Subcutaneous abdominal adipose tissue (tissue), 5 donors: ENCODE results near the gene FASN.

Experiments
- H3K27ac ChIP-seq: one replicate; pipeline ENCODE4 v1.7.0; 2013; ENCODE audit warnings: low read depth, mild to moderate bottlenecking, inconsistent platforms, low read length, moderate library complexity
- H3K27me3 ChIP-seq, 5 donors: one replicate each; pipeline ENCODE4 v1.7.0; 2013; ENCODE audit warnings: low read length in 5 of 5, inconsistent platforms in 1 of 5; ENCODE audit not compliant: control insufficient read depth in 5 of 5, insufficient read depth in 4 of 5
- H3K36me3 ChIP-seq, 5 donors: one replicate each; pipeline ENCODE4 v1.7.0; 2013; ENCODE audit warnings: low read length in 5 of 5; ENCODE audit not compliant: control insufficient read depth in 5 of 5, insufficient read depth in 5 of 5
- H3K4me1 ChIP-seq, 5 donors: one replicate each; pipeline ENCODE4 v1.7.0; 2013; ENCODE audit warnings: low read length in 5 of 5, mild to moderate bottlenecking in 3 of 5, moderate library complexity in 1 of 5; ENCODE audit not compliant: control insufficient read depth in 5 of 5, insufficient read depth in 5 of 5
- H3K4me3 ChIP-seq, 5 donors: one replicate each; pipeline ENCODE4 v1.7.0; 2013; ENCODE audit warnings: low read length in 5 of 5, low read depth in 1 of 5
- H3K9ac ChIP-seq, 5 donors: one replicate each; pipeline ENCODE4 v1.7.0; 2013; ENCODE audit warnings: low read length in 5 of 5, mild to moderate bottlenecking in 4 of 5, moderate library complexity in 3 of 5
- H3K9me3 ChIP-seq, 5 donors: one replicate each; pipeline ENCODE4 v1.7.0; 2013; ENCODE audit warnings: low read length in 5 of 5; ENCODE audit not compliant: control insufficient read depth in 5 of 5
- donor health status: healthy.
- donor health status: healthy.
- donor health status: healthy.
- donor health status: healthy.
- donor health status: healthy.

FASN gene

GRCh38 chr17:82051776-82052637, 46.0 kb downstream of the FASN start, which contains the start of the genes GPS1 and RFNG:
TSS of gene GPS1 (plus strand) at chr17:82051898. CDS start at chr17:82051932, 34 bp downstream.
TSS of gene RFNG (minus strand) at chr17:82051811. CDS start at chr17:82051766, 45 bp downstream.
- H3K36me3 ChIP-seq: peaks cover 0 to 66% (median 57%) of the 10 kb centered on the region in 5 donors
- H3K9me3 ChIP-seq: no peaks in the 10 kb centered on the region
- H3K9ac ChIP-seq: peak within 1 kb of the TSS; percentile 68 to 92 (median 82)
- H3K4me3 ChIP-seq: peak within 1 kb of the TSS; percentile 67 to 83 (median 79)
- peaks cover 4 to 39% (median 33%) of the 10 kb centered on the region in 5 donors for H3K4me1 ChIP-seq
- H3K27me3 ChIP-seq: no peaks in the 10 kb centered on the region
- no peak within 1 kb of the TSS for H3K27ac ChIP-seq

- peaks cover 0 to 60% (median 48%) of the 10 kb centered on the region in 5 donors for H3K36me3 ChIP-seq
- H3K9ac ChIP-seq: peak overlapping the region in 4 of 5 donors; percentile 54 to 88 (median 78)
- no peaks in the 10 kb centered on the region for H3K9me3 ChIP-seq
- peaks cover 4 to 43% (median 33%) of the 10 kb centered on the region in 5 donors for H3K4me1 ChIP-seq
- no peaks in the 10 kb centered on the region for H3K27me3 ChIP-seq
- no peak overlapping the region for H3K27ac ChIP-seq
- H3K4me3 ChIP-seq: peak overlapping the region in 4 of 5 donors; percentile 70 to 83 (median 80)
These were observed 47.0 kb downstream of the FASN start for GRCh38 chr17:82050761-82051641.

GRCh38 chr17:82050152-82050760, 47.8 kb downstream of the FASN start:
- Histone ChIP-seq H3K9ac (peak overlapping the region in 2 of 5 donors; percentile 83 to 88), H3K27ac (no peak overlapping the region), H3K4me1 (peaks cover 4 to 42% (median 33%) of the 10 kb centered on the region in 5 donors)

GRCh38 chr17:82049521-82049971, 48.5 kb downstream of the FASN start:
- peaks cover 4 to 41% (median 30%) of the 10 kb centered on the region in 5 donors for H3K4me1 ChIP-seq
- H3K4me3 ChIP-seq: no peak overlapping the region
- H3K9ac ChIP-seq: no peak overlapping the region
- H3K27ac ChIP-seq: no peak overlapping the region
- H3K9me3 ChIP-seq: no peaks in the 10 kb centered on the region
- peaks cover 0 to 47% (median 35%) of the 10 kb centered on the region in 5 donors for H3K36me3 ChIP-seq
- H3K27me3 ChIP-seq: no peaks in the 10 kb centered on the region

More at GRCh38 chr17:82050152-82050760, 47.8 kb downstream of the FASN start:
- Histone ChIP-seq H3K27me3 (no peaks in the 10 kb centered on the region), H3K4me3 (peak overlapping the region in 4 of 5 donors; percentile 70 to 83 (median 80)), H3K36me3 (peaks cover 0 to 54% (median 42%) of the 10 kb centered on the region in 5 donors), H3K9me3 (no peaks in the 10 kb centered on the region)

- Histone ChIP-seq H3K27ac (no peak overlapping the region), H3K9ac (no peak overlapping the region), H3K9me3 (no peaks in the 10 kb centered on the region), H3K4me3 (no peak overlapping the region), H3K36me3 (peaks cover 0 to 42% (median 30%) of the 10 kb centered on the region in 5 donors), H3K4me1 (peaks cover 4 to 39% (median 30%) of the 10 kb centered on the region in 5 donors), H3K27me3 (no peaks in the 10 kb centered on the region)
These were observed 48.9 kb downstream of the FASN start for GRCh38 chr17:82049106-82049505.

GRCh38 chr17:82048571-82048971, 49.5 kb downstream of the FASN start:
- H3K27ac ChIP-seq: no peak overlapping the region
- no peaks in the 10 kb centered on the region for H3K27me3 ChIP-seq
- H3K36me3 ChIP-seq: peaks cover 0 to 37% (median 25%) of the 10 kb centered on the region in 5 donors
- H3K9ac ChIP-seq: no peak overlapping the region
- no peak overlapping the region for H3K4me3 ChIP-seq
- H3K4me1 ChIP-seq: peaks cover 4 to 34% (median 28%) of the 10 kb centered on the region in 5 donors
- no peaks in the 10 kb centered on the region for H3K9me3 ChIP-seq

GRCh38 chr17:82047914-82048570, 50.0 kb downstream of the FASN start:
- no peaks in the 10 kb centered on the region for H3K9me3 ChIP-seq
- no peak overlapping the region for H3K9ac ChIP-seq
- H3K27ac ChIP-seq: no peak overlapping the region
- peaks cover 4 to 29% (median 23%) of the 10 kb centered on the region in 5 donors for H3K4me1 ChIP-seq
- H3K27me3 ChIP-seq: no peaks in the 10 kb centered on the region
- H3K4me3 ChIP-seq: no peak overlapping the region
- peaks cover 0 to 37% (median 25%) of the 10 kb centered on the region in 5 donors for H3K36me3 ChIP-seq

GRCh38 chr17:82047379-82047778, 50.7 kb downstream of the FASN start:
- Histone ChIP-seq H3K4me1 (peaks cover 1 to 22% (median 16%) of the 10 kb centered on the region in 5 donors), H3K27me3 (no peaks in the 10 kb centered on the region), H3K4me3 (no peak overlapping the region), H3K36me3 (peaks cover 0 to 37% (median 25%) of the 10 kb centered on the region in 5 donors), H3K9ac (no peak overlapping the region), H3K9me3 (no peaks in the 10 kb centered on the region), H3K27ac (no peak overlapping the region)

GRCh38 chr17:82046903-82047302, 51.1 kb downstream of the FASN start:
- Histone ChIP-seq H3K36me3 (peaks cover 0 to 37% (median 25%) of the 10 kb centered on the region in 5 donors), H3K27me3 (no peaks in the 10 kb centered on the region), H3K4me3 (no peak overlapping the region), H3K9me3 (no peaks in the 10 kb centered on the region), H3K27ac (no peak overlapping the region), H3K9ac (no peak overlapping the region), H3K4me1 (peaks cover 1 to 19% (median 13%) of the 10 kb centered on the region in 5 donors)
